Type B pancreatic cell (in vitro differentiated cells): ENCODE results near the gene PAQR7. TPM values are rescaled to one million over a fixed set of nuclear protein-coding genes. Genes with fewer than 3 reads are reported as not detected.
A peak's percentile ranks its signal among the peaks of the same experiment; 100 is the strongest.

Experiments
- DNase-seq: peaks from one replicate; pipeline ENCODE4 v3.0.0; 2021; ENCODE audit warnings: mixed read lengths; ENCODE audit not compliant: unreplicated experiment; ENCODE audit errors: extremely low spot score
- H3K27ac Mint-ChIP-seq: 2 replicates; pipeline ENCODE4 v1.8.0; 2021; ENCODE audit warnings: mild to moderate bottlenecking, mixed read lengths
- H3K27me3 Mint-ChIP-seq: 2 replicates; pipeline ENCODE4 v1.8.0; 2021; ENCODE audit warnings: mixed read lengths
- H3K36me3 Mint-ChIP-seq: 2 replicates; pipeline ENCODE4 v1.8.0; 2021; ENCODE audit warnings: mixed read lengths
- H3K4me1 Mint-ChIP-seq: one replicate; pipeline ENCODE4 v1.8.0; 2021; ENCODE audit warnings: mixed read lengths; ENCODE audit not compliant: unreplicated experiment
- H3K4me3 Mint-ChIP-seq: 2 replicates; pipeline ENCODE4 v1.8.0; 2021; ENCODE audit warnings: mild to moderate bottlenecking, mixed read lengths
- H3K9me3 Mint-ChIP-seq: 2 replicates; pipeline ENCODE4 v1.8.0; 2021; ENCODE audit warnings: mixed read lengths
- total RNA-seq: library from RNA; stranded (reverse); gene quantifications from 2 replicates; pipeline ENCODE4 v1.2.1, GENCODE V29; 2021; ENCODE audit warnings: low replicate concordance
- TF ChIP-seq, protein P1 (sequence below): fragments of 200-600 bp; sonication (generic); conservative IDR thresholded peaks from 2 replicates; pipeline ENCODE4 v1.5.0; 2021; ENCODE audit warnings: antibody characterized with exemption, mild to moderate bottlenecking

The PAQR7 gene
- total RNA-seq, 1 donor from 2014 or later = 24.3 TPM

DNA sequence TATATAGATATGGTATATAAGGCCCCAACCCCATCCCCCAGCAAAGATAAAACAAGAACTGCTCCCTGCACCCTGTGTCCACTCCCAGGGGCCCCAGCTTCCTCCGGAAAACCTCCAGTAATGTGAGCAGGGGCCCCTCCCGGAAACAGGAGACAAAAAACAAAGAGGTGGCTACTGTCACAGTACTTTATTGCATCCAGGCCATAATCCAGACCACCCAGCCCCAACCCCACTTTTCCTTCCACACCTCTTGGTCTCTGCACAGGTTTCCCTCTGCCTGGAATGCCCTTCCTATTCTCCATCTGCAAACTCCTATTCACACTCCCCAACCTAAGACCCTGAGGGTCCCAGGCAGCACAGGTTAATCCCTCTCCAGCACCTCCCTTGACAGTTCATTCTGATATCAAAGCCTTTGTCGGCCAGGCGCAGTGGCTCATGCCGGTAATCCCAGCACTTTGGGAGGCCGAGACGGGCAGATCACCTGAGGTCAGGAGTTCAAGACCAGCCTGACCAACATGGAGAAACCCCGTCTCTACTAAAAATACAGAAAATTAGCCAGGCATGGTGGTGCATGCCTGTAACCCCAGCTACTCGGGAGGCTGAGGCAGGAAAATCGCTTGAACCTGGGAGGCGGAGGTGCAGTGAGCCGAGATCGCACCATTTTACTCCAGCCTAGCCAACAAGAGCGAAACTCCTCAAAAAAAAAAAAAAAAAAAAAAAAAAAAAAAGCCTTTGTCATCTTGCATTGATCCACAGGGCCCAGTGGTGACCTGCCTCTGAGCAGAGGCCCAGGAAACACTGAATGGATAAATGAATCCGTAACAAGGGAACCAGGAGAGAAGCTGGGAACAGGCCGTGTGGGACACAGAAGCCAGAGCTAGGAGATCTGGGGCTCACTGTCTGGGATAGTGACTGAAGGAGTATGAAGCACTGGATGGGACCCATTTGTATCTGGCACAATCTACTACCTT lies 13.9 kb downstream of the PAQR7 start:
- H3K9me3 Mint-ChIP-seq = no peaks in the 10 kb centered on the region
- DNase-seq = peak; percentile 44
- H3K4me3 Mint-ChIP-seq = peak overlapping the region; percentile 77
- H3K27ac Mint-ChIP-seq = peak overlapping the region; percentile 83
- H3K4me1 Mint-ChIP-seq = peaks cover 39% of the 10 kb centered on the region
- TF ChIP-seq, protein P1, sequence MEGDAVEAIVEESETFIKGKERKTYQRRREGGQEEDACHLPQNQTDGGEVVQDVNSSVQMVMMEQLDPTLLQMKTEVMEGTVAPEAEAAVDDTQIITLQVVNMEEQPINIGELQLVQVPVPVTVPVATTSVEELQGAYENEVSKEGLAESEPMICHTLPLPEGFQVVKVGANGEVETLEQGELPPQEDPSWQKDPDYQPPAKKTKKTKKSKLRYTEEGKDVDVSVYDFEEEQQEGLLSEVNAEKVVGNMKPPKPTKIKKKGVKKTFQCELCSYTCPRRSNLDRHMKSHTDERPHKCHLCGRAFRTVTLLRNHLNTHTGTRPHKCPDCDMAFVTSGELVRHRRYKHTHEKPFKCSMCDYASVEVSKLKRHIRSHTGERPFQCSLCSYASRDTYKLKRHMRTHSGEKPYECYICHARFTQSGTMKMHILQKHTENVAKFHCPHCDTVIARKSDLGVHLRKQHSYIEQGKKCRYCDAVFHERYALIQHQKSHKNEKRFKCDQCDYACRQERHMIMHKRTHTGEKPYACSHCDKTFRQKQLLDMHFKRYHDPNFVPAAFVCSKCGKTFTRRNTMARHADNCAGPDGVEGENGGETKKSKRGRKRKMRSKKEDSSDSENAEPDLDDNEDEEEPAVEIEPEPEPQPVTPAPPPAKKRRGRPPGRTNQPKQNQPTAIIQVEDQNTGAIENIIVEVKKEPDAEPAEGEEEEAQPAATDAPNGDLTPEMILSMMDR = no peak
- no peaks in the 10 kb centered on the region for H3K27me3 Mint-ChIP-seq
- H3K36me3 Mint-ChIP-seq = peaks cover 32% of the 10 kb centered on the region

DNA sequence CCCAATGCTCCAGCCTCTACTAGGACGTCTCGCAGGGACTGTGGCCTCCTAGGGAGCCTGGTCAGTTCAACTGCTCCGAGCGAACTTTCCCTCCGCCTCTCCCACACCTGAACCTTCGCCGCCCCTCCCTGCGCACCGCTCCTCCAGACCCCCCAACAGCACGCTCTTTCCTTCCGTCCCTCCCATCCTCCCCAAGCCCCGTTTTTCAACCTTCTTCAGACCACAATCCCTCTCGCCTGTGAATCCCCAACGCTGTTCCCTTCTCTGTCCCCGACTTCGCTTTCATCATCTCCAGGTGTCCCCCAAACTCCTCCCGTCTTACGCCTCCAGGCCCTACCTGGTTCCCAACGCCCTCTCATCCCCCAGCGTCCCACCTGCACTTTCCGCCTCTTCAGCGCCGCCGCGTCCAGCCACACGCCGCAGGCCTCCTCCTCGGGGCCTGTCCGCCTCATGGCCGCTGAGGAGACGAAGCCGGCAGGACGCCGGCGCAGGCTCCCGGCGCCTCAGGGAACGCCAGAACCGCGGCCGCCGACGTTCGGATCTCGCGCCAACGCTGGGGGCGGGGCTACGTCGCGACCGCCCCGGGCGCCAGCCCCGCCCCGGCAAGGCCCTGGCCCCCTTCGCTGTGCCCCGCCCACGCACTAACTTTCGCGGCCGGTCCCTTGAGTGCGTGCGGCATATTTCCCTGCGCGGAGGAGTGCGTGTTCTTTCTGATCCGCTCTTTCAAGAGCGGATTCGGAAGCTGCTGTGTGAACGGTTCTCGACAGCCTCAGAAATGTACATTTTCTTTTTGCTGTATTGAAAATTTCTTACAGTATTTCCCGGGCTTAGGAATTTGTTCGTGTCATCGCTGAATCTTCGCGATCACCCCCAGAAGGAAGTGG lies 16.4 kb downstream of the PAQR7 start, which contains the start of gene AUNIP:
Gene AUNIP (minus strand): TSS at position 552 of the 884 bp plus-strand sequence. CDS start 100 bp downstream, at position 452.
- TF ChIP-seq, protein P1 = no peak
- Mint-ChIP-seq H3K27me3 (no peaks in the 10 kb centered on the region), H3K9me3 (no peaks in the 10 kb centered on the region), H3K4me3 (peak within 1 kb of the TSS; percentile 96), H3K4me1 (peaks cover 32% of the 10 kb centered on the region), H3K36me3 (peaks cover 23% of the 10 kb centered on the region), H3K27ac (peak within 1 kb of the TSS; percentile 95)
- peak; percentile 87 for DNase-seq

DNA sequence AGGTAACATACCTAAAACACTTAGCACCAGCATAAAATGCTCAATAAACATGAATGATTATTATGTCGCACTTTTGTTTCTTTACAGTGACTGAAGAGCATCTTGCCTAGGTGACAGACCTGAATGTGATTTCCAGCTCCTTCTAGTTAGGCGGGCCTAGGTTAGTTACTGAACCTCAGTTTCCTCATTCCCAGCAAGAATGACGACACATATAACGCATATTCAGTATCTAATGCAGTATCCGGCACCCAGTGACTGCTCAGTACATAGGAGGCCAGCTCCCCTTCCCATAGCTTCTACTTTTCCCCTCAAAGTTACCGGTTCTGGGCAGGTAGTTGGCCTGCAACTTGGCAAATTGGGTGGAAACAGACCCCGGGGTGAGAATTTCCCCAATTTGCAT lies 17.0 kb downstream of the PAQR7 start:
- TF ChIP-seq, protein P1 = no peak
- Mint-ChIP-seq H3K4me1 (peaks cover 32% of the 10 kb centered on the region), H3K27me3 (no peaks in the 10 kb centered on the region), H3K4me3 (peak overlapping the region; percentile 96), H3K36me3 (peaks cover 20% of the 10 kb centered on the region), H3K9me3 (no peaks in the 10 kb centered on the region), H3K27ac (peak overlapping the region; percentile 95)
- DNase-seq = no peak

DNA sequence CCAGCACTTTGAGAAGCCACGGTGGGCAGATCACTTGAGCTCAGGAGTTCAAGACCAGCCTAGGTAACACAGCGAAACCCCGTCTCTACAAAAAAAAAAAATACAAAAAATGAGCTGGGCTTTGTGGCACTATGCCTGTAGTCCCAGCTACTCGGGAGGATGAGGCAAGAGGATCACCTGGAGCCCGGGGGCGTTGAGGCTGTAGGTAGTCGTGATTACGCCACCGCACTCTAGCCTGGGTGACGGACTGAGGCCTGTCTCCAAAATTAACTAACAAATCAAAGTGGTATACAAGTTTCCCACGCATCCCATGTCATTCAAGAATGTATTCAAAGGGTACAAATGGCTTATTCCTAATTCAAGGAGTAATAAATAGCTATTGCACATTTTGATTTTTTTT lies 18.7 kb downstream of the PAQR7 start:
- Mint-ChIP-seq H3K9me3 (no peaks in the 10 kb centered on the region), H3K4me1 (peaks cover 26% of the 10 kb centered on the region), H3K27ac (no peak overlapping the region), H3K36me3 (peaks cover 9% of the 10 kb centered on the region), H3K4me3 (no peak overlapping the region), H3K27me3 (no peaks in the 10 kb centered on the region)
- DNase-seq = peak; percentile 43
- TF ChIP-seq, protein P1 = no peak

DNA sequence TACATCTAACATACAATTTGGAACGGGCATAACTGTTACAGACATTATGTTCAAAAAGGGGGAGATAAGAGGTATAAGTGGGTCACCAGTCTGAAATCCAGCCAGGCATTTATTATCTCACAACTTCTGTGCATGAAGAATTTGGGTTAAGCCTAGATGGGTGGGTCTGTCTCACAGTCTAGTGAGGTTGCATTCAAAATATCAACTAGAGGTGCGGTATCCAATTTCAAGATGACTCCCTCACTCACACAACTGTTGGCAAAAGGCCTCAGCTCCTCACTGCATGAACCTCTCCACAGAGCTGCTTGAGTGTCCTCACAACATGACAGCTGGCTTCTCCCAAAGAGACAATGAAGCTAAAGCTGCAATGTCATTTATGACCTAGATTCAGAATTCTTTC lies 21.0 kb downstream of the PAQR7 start:
- DNase-seq = no peak

More for the DNA sequence above, 21.0 kb downstream of the PAQR7 start:
- Mint-ChIP-seq H3K4me1 (peaks cover 12% of the 10 kb centered on the region), H3K27me3 (no peaks in the 10 kb centered on the region), H3K4me3 (no peak overlapping the region), H3K9me3 (no peaks in the 10 kb centered on the region), H3K27ac (no peak overlapping the region), H3K36me3 (peaks cover under 1% of the 10 kb centered on the region)
- TF ChIP-seq, protein P1 = no peak
